Thoracic aorta (tissue), 2 donors: ENCODE results near the gene COMMD3. TPM values are rescaled to one million over a fixed set of nuclear protein-coding genes. Genes with fewer than 3 reads are reported as not detected.

Source experiments
- ATAC-seq: fragments of 150-250 bp; one replicate; pipeline ENCODE4 v1.8.0; 2017; ENCODE audit warnings: low read depth; ENCODE audit not compliant: insufficient number of reproducible peaks, low FRiP score
- DNase-seq: peaks from one replicate; pipeline ENCODE4 v3.0.0-alpha.2; 2020; ENCODE audit warnings: low spot score
- H3K27ac ChIP-seq, 2 donors: fragments of 200-600 bp; sonication (generic); 1 replicate in 1 of 2; 2 replicates in 1 of 2; pipeline ENCODE4 v1.5.1; 2016; ENCODE audit warnings: mild to moderate bottlenecking in 2 of 2, moderate library complexity in 2 of 2
- H3K27me3 ChIP-seq: fragments of 200-600 bp; sonication (generic); replicated peaks from 2 replicates; pipeline ENCODE4 v1.6.0; 2016; ENCODE audit warnings: mild to moderate bottlenecking; ENCODE audit not compliant: insufficient read depth
- H3K36me3 ChIP-seq: fragments of 200-600 bp; sonication (generic); one replicate; pipeline ENCODE4 v1.5.1; 2016
- H3K4me1 ChIP-seq, 2 donors: fragments of 200-600 bp; sonication (generic); 1 replicate in 1 of 2; 2 replicates in 1 of 2; pipeline versions ENCODE4 v1.5.1 to v1.6.0; 2016; ENCODE audit warnings: low read depth in 2 of 2, mild to moderate bottlenecking in 1 of 2; ENCODE audit not compliant: control insufficient read depth in 1 of 2
- H3K4me3 ChIP-seq: fragments of 200-600 bp; sonication (generic); 2 replicates; pipeline ENCODE4 v1.5.1; 2016; ENCODE audit warnings: mild to moderate bottlenecking
- H3K9me3 ChIP-seq: fragments of 200-600 bp; sonication (generic); 2 replicates; pipeline ENCODE4 v1.5.1; 2016
- total RNA-seq, 2 donors: library from RNA; depleted of rRNA; stranded (reverse); fragments of >200 nt; gene quantifications; one replicate each; pipeline versions ENCODE4 v1.1.0 to v1.2.3, GENCODE V29; 2016
- TF ChIP-seq, protein P1 (sequence below): fragments of 200-600 bp; sonication (generic); IDR thresholded peaks from one replicate; pipeline ENCODE4 v1.5.1; 2019; ENCODE audit warnings: antibody characterized with exemption

COMMD3 gene
- total RNA-seq, 2 donors from 2014 or later = 12.6 to 90.4 TPM

DNA sequence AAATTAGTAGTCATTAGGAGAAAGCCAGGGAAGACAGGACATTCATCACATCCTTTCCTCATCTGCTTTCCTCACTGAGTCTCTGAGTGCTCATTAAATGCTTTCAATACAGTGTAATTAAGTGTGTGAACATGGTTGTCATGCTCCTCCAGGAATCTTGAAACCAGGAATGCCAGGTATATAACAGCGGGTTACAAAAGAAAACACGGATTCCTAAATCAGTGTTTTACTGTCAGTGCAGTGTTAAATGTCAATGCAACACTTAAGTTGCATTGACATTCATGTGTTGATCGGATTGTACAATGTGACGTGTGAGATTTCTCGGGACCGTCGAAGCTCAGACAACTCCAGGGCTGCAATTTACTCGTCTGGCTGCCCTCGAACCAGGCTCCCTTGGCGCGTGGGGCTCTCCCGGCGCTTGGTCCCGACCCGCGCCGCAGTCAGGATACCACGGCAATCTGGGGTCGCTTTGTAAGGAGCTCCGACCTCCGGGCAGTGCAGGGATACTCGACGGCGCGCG is 28.7 kb downstream of the COMMD3 start:
- Histone ChIP-seq H3K27ac (no peak overlapping the region), H3K4me1 (peaks cover 6 to 9% of the 10 kb centered on the region in 2 donors), H3K9me3 (no peaks in the 10 kb centered on the region), H3K27me3 (peaks cover 48% of the 10 kb centered on the region), H3K4me3 (peak overlapping the region; percentile 47), H3K36me3 (no peaks in the 10 kb centered on the region)
- TF ChIP-seq, protein P1, sequence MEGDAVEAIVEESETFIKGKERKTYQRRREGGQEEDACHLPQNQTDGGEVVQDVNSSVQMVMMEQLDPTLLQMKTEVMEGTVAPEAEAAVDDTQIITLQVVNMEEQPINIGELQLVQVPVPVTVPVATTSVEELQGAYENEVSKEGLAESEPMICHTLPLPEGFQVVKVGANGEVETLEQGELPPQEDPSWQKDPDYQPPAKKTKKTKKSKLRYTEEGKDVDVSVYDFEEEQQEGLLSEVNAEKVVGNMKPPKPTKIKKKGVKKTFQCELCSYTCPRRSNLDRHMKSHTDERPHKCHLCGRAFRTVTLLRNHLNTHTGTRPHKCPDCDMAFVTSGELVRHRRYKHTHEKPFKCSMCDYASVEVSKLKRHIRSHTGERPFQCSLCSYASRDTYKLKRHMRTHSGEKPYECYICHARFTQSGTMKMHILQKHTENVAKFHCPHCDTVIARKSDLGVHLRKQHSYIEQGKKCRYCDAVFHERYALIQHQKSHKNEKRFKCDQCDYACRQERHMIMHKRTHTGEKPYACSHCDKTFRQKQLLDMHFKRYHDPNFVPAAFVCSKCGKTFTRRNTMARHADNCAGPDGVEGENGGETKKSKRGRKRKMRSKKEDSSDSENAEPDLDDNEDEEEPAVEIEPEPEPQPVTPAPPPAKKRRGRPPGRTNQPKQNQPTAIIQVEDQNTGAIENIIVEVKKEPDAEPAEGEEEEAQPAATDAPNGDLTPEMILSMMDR = no peak
- DNase-seq (no peak), ATAC-seq (no peak)

DNA sequence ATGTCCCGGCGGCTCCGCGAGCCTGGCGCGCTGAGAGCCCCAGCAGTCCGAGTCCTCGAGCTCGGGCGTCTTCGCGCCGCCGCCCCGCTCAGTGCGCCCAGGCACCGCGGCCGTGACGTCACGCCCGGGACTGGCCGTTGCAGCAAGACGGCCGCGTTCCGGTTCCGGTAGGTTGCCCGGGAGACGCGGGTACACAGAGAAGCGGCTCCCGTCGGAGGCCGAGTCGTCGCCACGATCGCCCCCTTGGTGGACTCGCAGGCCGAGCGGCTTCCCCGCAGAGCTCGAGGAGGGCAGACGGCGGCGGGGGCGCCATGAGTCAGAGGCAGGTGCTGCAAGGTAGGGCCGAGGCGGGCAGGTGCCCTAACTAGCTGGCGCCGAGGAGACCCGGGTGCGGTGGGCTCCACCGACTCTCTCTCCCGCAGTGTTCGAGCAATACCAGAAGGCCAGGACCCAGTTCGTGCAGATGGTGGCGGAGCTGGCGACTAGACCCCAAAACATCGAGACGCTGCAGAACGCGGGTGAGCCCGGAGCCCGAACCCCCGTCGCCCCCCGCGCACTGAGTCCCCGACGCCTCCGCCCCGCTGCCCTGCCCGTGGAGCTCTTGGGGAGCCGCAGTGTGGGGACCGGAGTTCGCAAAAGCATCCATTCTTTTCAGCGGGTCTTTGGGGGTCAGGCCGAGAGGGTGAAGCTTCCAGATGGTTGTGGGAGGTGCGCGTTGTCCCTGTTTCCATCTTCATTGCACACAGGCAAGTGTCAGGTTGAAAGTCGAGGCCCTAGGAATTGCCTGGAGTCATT is 29.3 kb downstream of the COMMD3 start, which contains the start of gene SPAG6:
SPAG6 (plus strand) TSS at position 196 of the 795 bp plus-strand sequence; CDS start at position 312, 116 bp downstream.
- Histone ChIP-seq H3K27ac (no peak within 1 kb of the TSS), H3K4me1 (peaks cover 4 to 7% of the 10 kb centered on the region in 2 donors), H3K36me3 (no peaks in the 10 kb centered on the region), H3K27me3 (peaks cover 48% of the 10 kb centered on the region), H3K9me3 (no peaks in the 10 kb centered on the region), H3K4me3 (peak within 1 kb of the TSS; percentile 47)
- DNase-seq (no peak), ATAC-seq (no peak)
- TF ChIP-seq, protein P1 = no peak

DNA sequence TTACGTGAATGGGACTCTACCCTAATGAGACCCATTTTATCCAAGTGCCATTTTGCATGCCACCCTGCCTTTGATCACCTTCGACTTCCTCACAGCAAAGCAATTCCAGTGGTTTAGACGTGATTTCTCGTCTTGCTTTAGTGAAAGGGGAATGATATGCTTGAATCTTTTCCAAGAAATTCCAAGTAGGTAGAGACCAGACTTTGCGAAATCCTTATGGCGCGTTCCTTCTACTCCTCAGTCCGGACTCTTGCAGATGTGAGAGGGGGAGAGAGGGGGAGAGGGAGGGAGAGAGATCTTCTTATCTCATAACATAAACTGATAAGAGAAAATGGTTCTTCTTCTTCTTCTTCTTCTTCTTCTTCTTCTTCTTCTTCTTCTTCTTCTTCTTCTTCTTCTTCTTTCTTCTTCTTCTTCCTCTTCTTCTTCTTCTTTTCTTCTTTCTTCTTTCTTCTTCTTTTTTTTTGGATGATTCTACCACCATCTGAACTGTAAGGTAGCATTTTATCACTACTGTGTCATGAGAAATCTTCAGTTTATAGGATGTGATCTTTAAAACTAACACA is 30.0 kb downstream of the COMMD3 start:
- Histone ChIP-seq H3K27me3 (peaks cover 48% of the 10 kb centered on the region), H3K4me1 (peaks cover 4 to 5% of the 10 kb centered on the region in 2 donors), H3K9me3 (no peaks in the 10 kb centered on the region), H3K27ac (no peak overlapping the region), H3K4me3 (no peak overlapping the region), H3K36me3 (no peaks in the 10 kb centered on the region)
- TF ChIP-seq, protein P1 = no peak
- no peak for ATAC-seq
- no peak for DNase-seq

- ATAC-seq = no peak
- no peaks in the 10 kb centered on the region for H3K9me3 ChIP-seq
- no peak for DNase-seq
- H3K4me3 ChIP-seq = no peak overlapping the region
- H3K27ac ChIP-seq = no peak overlapping the region
- no peaks in the 10 kb centered on the region for H3K36me3 ChIP-seq
- TF ChIP-seq, protein P1 = no peak
- H3K4me1 ChIP-seq = no peaks in the 10 kb centered on the region
- peaks cover 19% of the 10 kb centered on the region for H3K27me3 ChIP-seq
These were observed 33.6 kb downstream of the COMMD3 start for GRCh38 chr10:22349755-22350154.

GRCh38 chr10:22351131-22351703 is 35.0 kb downstream of the COMMD3 start:
- ATAC-seq (no peak), DNase-seq (no peak)
- H3K27ac ChIP-seq = no peak overlapping the region
- TF ChIP-seq, protein P1 = no peak
- H3K9me3 ChIP-seq = no peaks in the 10 kb centered on the region
- H3K27me3 ChIP-seq = peaks cover 4% of the 10 kb centered on the region
- no peaks in the 10 kb centered on the region for H3K36me3 ChIP-seq
- H3K4me1 ChIP-seq = no peaks in the 10 kb centered on the region
- no peak overlapping the region for H3K4me3 ChIP-seq
